Ovary (tissue), 9 donors: ENCODE results near the gene RINT1. TPM values are rescaled to one million over a fixed set of nuclear protein-coding genes. Genes with fewer than 3 reads are reported as not detected.

Source experiments
- DNase-seq, 5 donors: peaks; one replicate each; pipeline ENCODE4 v3.0.0-alpha.2; 2019 to 2020
- H3K27ac ChIP-seq, 2 donors: fragments of 200-600 bp; one replicate each; pipeline versions ENCODE4 v1.5.1 to v1.8.0; 2019 to 2022
- H3K27me3 ChIP-seq: fragments of 200-600 bp; one replicate; pipeline ENCODE4 v1.8.0; 2022
- H3K36me3 ChIP-seq: fragments of 200-600 bp; sonication (generic); one replicate; pipeline ENCODE4 v1.5.1; 2019
- H3K4me1 ChIP-seq: one replicate; pipeline ENCODE4 v1.8.1; 2013; ENCODE audit warnings: mild to moderate bottlenecking, moderate library complexity; ENCODE audit not compliant: insufficient read depth
- H3K4me3 ChIP-seq: fragments of 200-600 bp; sonication (generic); one replicate; pipeline ENCODE4 v1.5.1; 2017
- H3K9me3 ChIP-seq, 2 donors: fragments of 200-600 bp in 1 of 2; sonication (generic) in 1 of 2; one replicate each; pipeline versions ENCODE4 v1.5.1 to v1.8.1; 2013 to 2019; ENCODE audit warnings: mild to moderate bottlenecking in 1 of 2, moderate library complexity in 1 of 2
- CTCF ChIP-seq, 3 donors: fragments of 450-650 bp in 2 of 3; fragments of 200-600 bp in 1 of 3; IDR thresholded peaks; one replicate each; pipeline versions ENCODE4 v1.5.1 to v1.8.0; 2016 to 2022; ENCODE audit warnings: antibody characterized with exemption in 3 of 3, mild to moderate bottlenecking in 1 of 3
- EP300 ChIP-seq: sonication (generic); formaldehyde crosslinking; IDR thresholded peaks from one replicate; pipeline ENCODE4 v1.6.1; 2017; ENCODE audit warnings: antibody characterized with exemption
- POLR2A ChIP-seq: fragments of 450-650 bp; IDR thresholded peaks from one replicate; pipeline ENCODE4 v1.6.1; 2017; ENCODE audit warnings: antibody characterized with exemption, mild to moderate bottlenecking, moderate library complexity
- WGBS, 3 donors: extraction: QIAGEN DNeasy Blood & Tissue Kit in 1 of 3; methylation state at CpG; one replicate each; pipeline versions ENCODE4 v1.1.5 to v1.1.7; 2013 to 2017; 5-methylcytosine and 5-hydroxymethylcytosine counted together
- intact Hi-C, 4 donors: fragments of 100-400 bp; cut with DNase I; formaldehyde crosslinking; loops; one replicate each; pipeline versions ENCODE4 v1.11.0 to v1.15.1; 2022 to 2023
- polyA plus RNA-seq, 2 donors: library from polyadenylated mRNA; stranded (reverse); fragments of 200-250 nt in 1 of 2; fragments of 350-450 nt in 1 of 2; fragmentation: Illumina TruSeq in 1 of 2; extraction: RNeasy Lipid Tissue Mini Kit (QIAGEN cat#74804) in 1 of 2; gene quantifications; one replicate each; pipeline ENCODE4 v1.2.3, GENCODE V29; 2013 to 2014
- total RNA-seq, 7 donors: library from RNA; depleted of rRNA in 2 of 7; stranded (reverse); fragments of >200 nt in 2 of 7; fragmentation: NEBNext Ultra II Directional in 3 of 7; extraction: Animal tissue kit (Norgen Biotek cat#: 25700) in 3 of 7; gene quantifications; one replicate each; pipeline versions ENCODE4 v1.1.0 to v1.2.4, GENCODE V29; 2016 to 2023
- donor health status: DM: no; HTN: no; CAD: no; lungs with moderate emphysema.
- donor health status: DM: no; HTN: no; CAD: no.
- donor health status: Bipolar disorder and iron deficiency.
- donor health status: DM: yes; HTN: yes; CAD: no.
- donor health status: DM: no; HTN: no; CAD: no.
- donor health status: DM: yes; HTN: yes; CAD: no.

The RINT1 gene
- total and polyA plus RNA-seq, 9 donors: 9.7 to 20.2 (median 12.3) TPM

- H3K27me3 ChIP-seq: no peaks in the 10 kb centered on the region
- no peak for DNase-seq
- H3K27ac ChIP-seq: no peak overlapping the region
- H3K9me3 ChIP-seq: no peaks in the 10 kb centered on the region
- intact Hi-C loops: no loop called here
- no peak for TF ChIP-seq POLR2A
- no peak for TF ChIP-seq CTCF (IDR thresholded peaks at IDR 0.05)
- no peak for TF ChIP-seq EP300
- 74 to 85% (median 82%) methylated on average over 1 of the region's 1 CpG for WGBS, 3 donors
- H3K4me3 ChIP-seq: no peak overlapping the region
- H3K36me3 ChIP-seq: no peaks in the 10 kb centered on the region
- peaks cover 3% of the 10 kb centered on the region for H3K4me1 ChIP-seq
Measured at GRCh38 chr7:105577251-105577650, 45.2 kb downstream of the RINT1 start.

DNA sequence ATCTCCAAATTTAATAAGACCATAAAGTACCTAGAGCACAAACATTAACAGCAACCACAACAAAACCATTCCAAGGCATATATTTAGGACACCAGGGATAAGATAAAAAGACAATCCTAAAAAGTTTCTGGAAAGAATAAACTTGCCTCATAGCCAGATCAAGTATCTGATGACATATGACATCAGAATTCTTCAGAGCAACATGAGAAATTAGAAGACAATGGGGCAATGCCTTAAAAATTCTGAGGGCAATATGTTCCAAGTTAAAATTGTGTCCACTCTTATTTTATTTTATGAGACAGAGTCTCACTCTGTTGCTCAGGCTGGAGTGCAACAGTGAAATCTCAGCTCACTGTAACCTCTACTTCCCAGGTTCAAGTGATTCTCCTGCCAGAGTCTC, 46.5 kb downstream of the RINT1 start:
- intact Hi-C loops: no loop called here
- peaks cover 3% of the 10 kb centered on the region for H3K4me1 ChIP-seq
- H3K27me3 ChIP-seq: no peaks in the 10 kb centered on the region
- H3K27ac ChIP-seq: no peak overlapping the region
- no peak for TF ChIP-seq CTCF (IDR thresholded peaks at IDR 0.05)
- no peak for TF ChIP-seq EP300
- TF ChIP-seq POLR2A: no peak
- no peaks in the 10 kb centered on the region for H3K9me3 ChIP-seq
- no peak for DNase-seq
- H3K4me3 ChIP-seq: no peak overlapping the region
- H3K36me3 ChIP-seq: no peaks in the 10 kb centered on the region

- intact Hi-C loops: no loop called here
- Histone ChIP-seq H3K4me1 (peaks cover 3% of the 10 kb centered on the region), H3K9me3 (no peaks in the 10 kb centered on the region), H3K27ac (no peak overlapping the region), H3K36me3 (no peaks in the 10 kb centered on the region), H3K4me3 (no peak overlapping the region), H3K27me3 (no peaks in the 10 kb centered on the region)
- TF ChIP-seq CTCF (IDR thresholded peaks at IDR 0.05) (no peak), EP300 (no peak), POLR2A (no peak)
- no peak for DNase-seq
- WGBS, 3 donors: 84 to 88% (median 86%) methylated on average over 22 of the region's 22 CpGs
Measured at GRCh38 chr7:105580022-105580740, 48.2 kb downstream of the RINT1 start.

GRCh38 chr7:105581066-105581811, 49.2 kb downstream of the RINT1 start, which contains the start of gene EFCAB10:
Gene EFCAB10 (minus strand): TSS chr7:105581493. CDS start chr7:105581463, 30 bp downstream.
- DNase-seq: peak in 2 of 5 donors; percentile 29 to 46
- no peaks in the 10 kb centered on the region for H3K27me3 ChIP-seq
- no peak within 1 kb of the TSS for H3K4me3 ChIP-seq
- WGBS, 3 donors: 12 to 14% (median 14%) methylated on average over 36 of the region's 36 CpGs
- no peak for TF ChIP-seq EP300
- no peak for TF ChIP-seq POLR2A
- no peak for TF ChIP-seq CTCF (IDR thresholded peaks at IDR 0.05)
- H3K4me1 ChIP-seq: peaks cover 3% of the 10 kb centered on the region
- intact Hi-C loops: no loop called here
- no peaks in the 10 kb centered on the region for H3K9me3 ChIP-seq
- H3K27ac ChIP-seq: no peak within 1 kb of the TSS
- no peaks in the 10 kb centered on the region for H3K36me3 ChIP-seq
